Transverse colon (tissue), 4 donors: ENCODE measurements around the gene RC3H1.

ENCODE experiments used
- CTCF ChIP-seq, 5 experiments: fragments of 200-600 bp in 3 of 5; fragments of 450-650 bp in 2 of 5; sonication (generic) in 3 of 5; IDR thresholded peaks; 1 replicate in 2 of 5; 2 replicates in 3 of 5; pipeline ENCODE4 v1.5.1; 2016 to 2017; ENCODE audit warnings: antibody characterized with exemption in 5 of 5, inconsistent platforms in 3 of 5, mild to moderate bottlenecking in 2 of 5, moderate library complexity in 1 of 5
- EP300 ChIP-seq: sonication (generic); formaldehyde crosslinking; IDR thresholded peaks from one replicate; pipeline ENCODE4 v1.6.1; 2017; ENCODE audit warnings: antibody characterized with exemption, low read depth
- POLR2A ChIP-seq: fragments of 450-650 bp; IDR thresholded peaks from one replicate; pipeline ENCODE4 v1.6.1; 2016; ENCODE audit warnings: antibody characterized with exemption, mild to moderate bottlenecking, moderate library complexity
- POLR2AphosphoS5 ChIP-seq, 3 donors: sonication (generic); formaldehyde crosslinking; IDR thresholded peaks; one replicate each; pipeline ENCODE4 v1.6.1; 2016; ENCODE audit warnings: antibody characterized with exemption in 3 of 3

GRCh38 chr1:174040387-174040786 lies 18.2 kb upstream of the RC3H1 start:
- TF ChIP-seq CTCF (IDR thresholded peaks at IDR 0.05) (no peak), POLR2A (no peak), EP300 (no peak), POLR2AphosphoS5 (IDR thresholded peaks at IDR 0.05) (no peak)
